GM19395 (cell line): ENCODE measurements around the gene TAF5L.
"Not testable (repeated sequence)": the region's sequence is repeated elsewhere in the genome, so short reads cannot be mapped to it uniquely, and the experiment has no call there.

ENCODE experiments used
- ATAC-seq: cut with Tn5 transposase; IDR thresholded peaks from one replicate; pipeline ENCODE4 v1.9.1; 2021; ENCODE audit warnings: mild to moderate bottlenecking, moderate library complexity; ENCODE audit not compliant: unreplicated experiment

TAF5L gene

GRCh38 chr1:229608590-229608989 is 17.3 kb downstream of the TAF5L start:
- ATAC-seq: no peak

GRCh38 chr1:229607370-229607769 is 18.6 kb downstream of the TAF5L start:
- no peak for ATAC-seq

- ATAC-seq: no peak
Observed at GRCh38 chr1:229603371-229604005, 22.4 kb downstream of the TAF5L start.

- no peak for ATAC-seq
Observed at GRCh38 chr1:229600229-229600628, 25.7 kb downstream of the TAF5L start.

GRCh38 chr1:229599218-229599954 is 26.5 kb downstream of the TAF5L start:
- no peak for ATAC-seq

GRCh38 chr1:229597877-229598276 is 28.0 kb downstream of the TAF5L start:
- no peak for ATAC-seq

- no peak for ATAC-seq
Observed at GRCh38 chr1:229596925-229597699, 28.8 kb downstream of the TAF5L start.

GRCh38 chr1:229595876-229596275 is 30.0 kb downstream of the TAF5L start:
- ATAC-seq: not testable (repeated sequence)

- ATAC-seq: no peak
Observed at GRCh38 chr1:229594227-229595008, 31.5 kb downstream of the TAF5L start.

- ATAC-seq: no peak
Observed at GRCh38 chr1:229593800-229594199, 32.1 kb downstream of the TAF5L start.

GRCh38 chr1:229590119-229590518 is 35.8 kb downstream of the TAF5L start:
- ATAC-seq: no peak

- ATAC-seq: no peak
Observed at GRCh38 chr1:229585338-229585737, 40.6 kb downstream of the TAF5L start.

- no peak for ATAC-seq
Observed at GRCh38 chr1:229582715-229583114, 43.2 kb downstream of the TAF5L start.

- no peak for ATAC-seq
Observed at GRCh38 chr1:229582011-229582694, 43.8 kb downstream of the TAF5L start.

GRCh38 chr1:229581485-229581884 is 44.4 kb downstream of the TAF5L start:
- no peak for ATAC-seq

GRCh38 chr1:229579059-229579673 is 46.8 kb downstream of the TAF5L start:
- peak; percentile 87 for ATAC-seq

GRCh38 chr1:229578168-229579058 is 47.5 kb downstream of the TAF5L start:
- ATAC-seq: peak; percentile 25

- no peak for ATAC-seq
Observed at GRCh38 chr1:229574679-229575442, 51.1 kb downstream of the TAF5L start.
